Fibroblast of skin of abdomen (primary cell): ENCODE results near the gene SHISA8.

Experiments
- DNase-seq: peaks from one replicate; pipeline ENCODE4 v3.0.0-alpha.2; 2013

SHISA8 gene

GRCh38 chr22:41913842-41914534 lies 886 bp downstream of the SHISA8 start:
- DNase-seq: no peak

- no peak for DNase-seq
Measured at GRCh38 chr22:41913040-41913719, 1.7 kb downstream of the SHISA8 start.

- no peak for DNase-seq
Measured at GRCh38 chr22:41912338-41913039, 2.4 kb downstream of the SHISA8 start.

- no peak for DNase-seq
Measured at GRCh38 chr22:41911001-41911611, 3.8 kb downstream of the SHISA8 start.

GRCh38 chr22:41910050-41911000 lies 4.5 kb downstream of the SHISA8 start:
- DNase-seq: no peak

GRCh38 chr22:41909310-41910049 lies 5.4 kb downstream of the SHISA8 start:
- no peak for DNase-seq

- no peak for DNase-seq
Measured at GRCh38 chr22:41908411-41909309, 6.2 kb downstream of the SHISA8 start.

- DNase-seq: no peak
Measured at GRCh38 chr22:41907436-41908401, 7.2 kb downstream of the SHISA8 start.

GRCh38 chr22:41906822-41907221 lies 8.1 kb downstream of the SHISA8 start:
- no peak for DNase-seq

GRCh38 chr22:41905411-41906202 lies 9.3 kb downstream of the SHISA8 start:
- DNase-seq: no peak

GRCh38 chr22:41904450-41905410 lies 10.1 kb downstream of the SHISA8 start:
- no peak for DNase-seq

- no peak for DNase-seq
Measured at GRCh38 chr22:41902932-41903421, 11.9 kb downstream of the SHISA8 start.

- DNase-seq: no peak
Measured at GRCh38 chr22:41902016-41902415, 12.9 kb downstream of the SHISA8 start.

- no peak for DNase-seq
Measured at GRCh38 chr22:41900652-41901312, 14.1 kb downstream of the SHISA8 start.

GRCh38 chr22:41899992-41900651 lies 14.8 kb downstream of the SHISA8 start:
- DNase-seq: no peak

GRCh38 chr22:41899110-41899509 lies 15.8 kb downstream of the SHISA8 start:
- DNase-seq: no peak
